HCT116 (cell line): Measurements from ENCODE around the gene OR1J1. TPM values are rescaled to one million over a fixed set of nuclear protein-coding genes. Genes with fewer than 3 reads are reported as not detected.

Experiments used
- ATAC-seq: fragments of 200-7000 bp; cut with Tn5 transposase; 2 replicates; pipeline ENCODE4 v1.9.1; 2020; ENCODE audit warnings: mild to moderate bottlenecking, moderate library complexity
- BruUV-seq: library from RNA; stranded (reverse); fragments of 400-500 nt; replicated peaks from 2 replicates; lab custom pipeline; 2021; lab: Mats Ljungman, UMichigan
- CTCF ChIA-PET: fragments of 300-600 bp; sonication (Branson Sonifier 250); formaldehyde crosslinking; loops from one replicate; lab custom pipeline; 2021; ENCODE audit warnings: antibody characterized with exemption; lab: Charles Lee
- POLR2A ChIA-PET: fragments of 300-600, 350-600 bp; sonication (Branson Sonifier 250); formaldehyde crosslinking; loops from one replicate; lab custom pipeline; 2021; ENCODE audit warnings: antibody characterized with exemption; lab: Charles Lee
- RAD21 ChIA-PET, 2 experiments: fragments of 300-600 bp; sonication (Branson Sonifier 250); formaldehyde crosslinking; loops; one replicate each; lab custom pipeline; 2023; ENCODE audit warnings: low total read pairs in 2 of 2; ENCODE audit not compliant: uncharacterized antibody in 2 of 2, unreplicated experiment in 2 of 2, low non-redundant PET in 1 of 2; lab: Charles Lee
- DNase-seq: peaks from one replicate; pipeline ENCODE4 v3.0.0-alpha.2; 2010; ENCODE audit warnings: low read depth, low spot score
- H2AFZ ChIP-seq: fragments of 200-600 bp; shearing (Covaris generic), sonication (generic); 2 replicates; pipeline ENCODE4 v1.6.1; 2017; ENCODE audit warnings: low read depth, mixed run types, mixed read lengths, antibody characterized with exemption, low read length; ENCODE audit not compliant: poor library complexity, severe bottlenecking
- H3K27ac ChIP-seq: 2 replicates; pipeline ENCODE4 v1.5.1; 2012; ENCODE audit warnings: low read depth, low read length
- H3K27me3 ChIP-seq: fragments of 200-600 bp; sonication (generic); 2 replicates; pipeline ENCODE4 v1.6.1; 2016; ENCODE audit warnings: mixed run types, low read length, mixed read lengths; ENCODE audit not compliant: insufficient read depth
- H3K36me3 ChIP-seq, 2 experiments: fragments of 200-500 bp in 1 of 2; fragments of 200-600 bp in 1 of 2; sonication (Bioruptor generic) in 1 of 2; sonication (generic) in 1 of 2; 2 replicates each; pipeline versions ENCODE4 v1.5.1 to v1.6.1; 2014 to 2016; ENCODE audit warnings: low read length in 2 of 2, inconsistent platforms in 1 of 2, mixed read lengths in 1 of 2, mixed run types in 1 of 2; ENCODE audit not compliant: insufficient read depth in 2 of 2, control insufficient read depth in 1 of 2
- H3K4me1 ChIP-seq, 2 experiments: fragments of 200-600 bp in 1 of 2; sonication (generic) in 1 of 2; 2 replicates each; pipeline versions ENCODE4 v1.5.1 to v1.6.1; 2012 to 2017; ENCODE audit warnings: low read length in 2 of 2, inconsistent platforms in 1 of 2, mild to moderate bottlenecking in 1 of 2, mixed read lengths in 1 of 2, mixed run types in 1 of 2, moderate library complexity in 1 of 2; ENCODE audit not compliant: insufficient read depth in 2 of 2, control insufficient read depth in 1 of 2
- H3K4me2 ChIP-seq: fragments of 200-600 bp; sonication (generic); 2 replicates; pipeline ENCODE4 v1.6.1; 2017; ENCODE audit warnings: mixed run types, low read length, mixed read lengths
- H3K4me3 ChIP-seq, 2 experiments: fragments of 200-600 bp in 1 of 2; sonication (generic) in 1 of 2; replicated peaks in 1 of 2; 2 replicates each; pipeline ENCODE4 v1.5.1; 2011 to 2016; ENCODE audit warnings: low read length in 2 of 2, control low read depth in 1 of 2, low read depth in 1 of 2, mild to moderate bottlenecking in 1 of 2, mixed read lengths in 1 of 2, mixed run types in 1 of 2
- H3K79me2 ChIP-seq: fragments of 200-600 bp; sonication (generic); 2 replicates; pipeline ENCODE4 v1.6.1; 2017; ENCODE audit warnings: mild to moderate bottlenecking, mixed run types, low read length, moderate library complexity, mixed read lengths; ENCODE audit not compliant: insufficient read depth
- H3K9ac ChIP-seq: fragments of 200-600 bp; sonication (generic); 2 replicates; pipeline ENCODE4 v1.6.1; 2016; ENCODE audit warnings: low read length, mixed read lengths
- H3K9me2 ChIP-seq: fragments of 200-600 bp; sonication (generic), shearing (Covaris generic); 2 replicates; pipeline ENCODE4 v1.6.1; 2017; ENCODE audit warnings: mixed run types, mild to moderate bottlenecking, moderate library complexity; ENCODE audit not compliant: insufficient read depth
- H3K9me3 ChIP-seq, 2 experiments: fragments of 200-500 bp in 1 of 2; fragments of 200-600 bp in 1 of 2; sonication (Bioruptor generic) in 1 of 2; sonication (generic) in 1 of 2; 2 replicates each; pipeline ENCODE4 v1.6.1; 2014 to 2017; ENCODE audit warnings: low read length in 2 of 2, mixed read lengths in 2 of 2, inconsistent platforms in 1 of 2, low read depth in 1 of 2, mild to moderate bottlenecking in 1 of 2, mixed run types in 1 of 2, moderate library complexity in 1 of 2; ENCODE audit not compliant: control insufficient read depth in 1 of 2, insufficient read depth in 1 of 2
- H4K20me1 ChIP-seq: fragments of 200-600 bp; sonication (generic), shearing (Covaris generic); 2 replicates; pipeline ENCODE4 v1.6.1; 2017; ENCODE audit warnings: mixed run types, mild to moderate bottlenecking, moderate library complexity; ENCODE audit not compliant: insufficient read depth
- CEBPB ChIP-seq: IDR thresholded peaks from 2 replicates; pipeline ENCODE4 v1.6.1; 2012; ENCODE audit warnings: low read depth
- EGR1 ChIP-seq: IDR thresholded peaks from 2 replicates; pipeline ENCODE4 v1.6.1; 2012; ENCODE audit warnings: low read depth
- ELF1 ChIP-seq: IDR thresholded peaks from 2 replicates; pipeline ENCODE4 v1.6.1; 2012; ENCODE audit warnings: low read depth, borderline replicate concordance
- EZH2 ChIP-seq: fragments of 200-600 bp; sonication (generic); IDR thresholded peaks from 2 replicates; pipeline ENCODE4 v1.6.1; 2017; ENCODE audit warnings: antibody characterized with exemption, mixed run types
- EZH2phosphoT487 ChIP-seq: fragments of 200-600 bp; IDR thresholded peaks from 2 replicates; pipeline ENCODE4 v1.6.1; 2018; ENCODE audit warnings: antibody characterized with exemption, borderline replicate concordance
- FOSL1 ChIP-seq: IDR thresholded peaks from 2 replicates; pipeline ENCODE4 v1.6.1; 2012; ENCODE audit warnings: low read depth
- JUND ChIP-seq: IDR thresholded peaks from 2 replicates; pipeline ENCODE4 v1.6.1; 2012
- POLR2A ChIP-seq: IDR thresholded peaks from 2 replicates; pipeline ENCODE4 v1.7.0; 2011; ENCODE audit warnings: borderline replicate concordance; ENCODE audit not compliant: insufficient read depth, insufficient read length; ENCODE audit errors: extremely low read depth
- POLR2AphosphoS5 ChIP-seq: IDR thresholded peaks from 2 replicates; pipeline ENCODE4 v1.6.1; 2011; ENCODE audit warnings: mild to moderate bottlenecking, low read depth, low read length, moderate library complexity
- RAD21 ChIP-seq: IDR thresholded peaks from 2 replicates; pipeline ENCODE4 v1.6.1; 2012; ENCODE audit warnings: low read depth, mild to moderate bottlenecking
- SIN3A ChIP-seq: IDR thresholded peaks from 2 replicates; pipeline ENCODE4 v1.6.1; 2012; ENCODE audit warnings: low read depth
- SP1 ChIP-seq: IDR thresholded peaks from 2 replicates; pipeline ENCODE4 v1.6.1; 2012; ENCODE audit warnings: low read depth
- SRF ChIP-seq: IDR thresholded peaks from 2 replicates; pipeline ENCODE4 v1.6.1; 2012; ENCODE audit warnings: low read depth
- ZFX ChIP-seq: fragments of 450-650 bp; IDR thresholded peaks from 2 replicates; pipeline ENCODE4 v1.6.1; 2017
- ZNF274 ChIP-seq: fragments of 200-500 bp; sonication (Bioruptor generic); IDR thresholded peaks from 2 replicates; pipeline ENCODE4 v1.6.1; 2014; ENCODE audit warnings: mild to moderate bottlenecking, low read depth, low read length, inconsistent platforms
- intact Hi-C: fragments of 100-400 bp; cut with micrococcal nuclease; formaldehyde crosslinking; loops from 2 replicates; pipeline ENCODE4 v1.10.0; 2022
- total RNA-seq: library from RNA; stranded (reverse); gene quantifications from one replicate; pipeline ENCODE4 v1.2.1, GENCODE V29; 2021; ENCODE audit not compliant: unreplicated experiment
- TF ChIP-seq, protein P1 (sequence below): IDR thresholded peaks from 2 replicates; pipeline ENCODE4 v1.6.1; 2012
- TF ChIP-seq, protein P2 (sequence below): IDR thresholded peaks from 2 replicates; pipeline ENCODE4 v1.6.1; 2011; ENCODE audit warnings: mild to moderate bottlenecking, low read length, moderate library complexity; ENCODE audit not compliant: insufficient replicate concordance; ENCODE audit errors: extremely low read depth
- TF ChIP-seq, protein P3 (sequence below): IDR thresholded peaks from 2 replicates; pipeline ENCODE4 v1.6.1; 2012

Gene OR1J1
- total RNA-seq, 1 experiment from 2014 or later: not detected

DNA sequence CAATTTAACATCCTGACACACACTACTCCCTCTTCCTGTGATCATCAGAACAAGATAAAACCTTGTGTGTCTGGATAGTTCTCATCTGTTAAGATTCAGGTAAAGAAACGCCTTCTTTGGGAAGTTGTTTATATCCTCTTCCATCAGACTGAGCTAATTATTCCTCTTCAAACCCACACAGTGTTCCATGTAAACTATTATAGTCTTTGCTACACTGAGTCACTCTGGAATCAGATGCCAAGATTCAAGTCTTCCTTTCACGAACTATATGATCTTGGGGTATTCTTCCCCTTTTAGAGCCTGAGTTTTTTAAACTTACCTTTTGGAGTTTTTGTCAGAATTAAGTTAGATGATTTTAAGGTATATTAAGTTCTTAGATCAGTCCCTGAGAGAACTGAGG, 2.0 kb downstream of the OR1J1 start:
- no peaks in the 10 kb centered on the region for H3K4me1 ChIP-seq
- CTCF ChIA-PET: interaction anchor here (2.2 kb wide), 1 partner anchor 23 kb away, joined by 7 read pairs; no protein-coding TSS in a partner anchor
- H3K27me3 ChIP-seq: 0 out of 2 replicates have a peak, but pooled peaks cover 27% of the 10 kb centered on the region
- DNase-seq (no peak), ATAC-seq (no peak)
- RAD21 ChIA-PET: no interaction called here
- H2AFZ ChIP-seq: no peak overlapping the region
- BruUV-seq: no TSS peak
- no peaks in the 10 kb centered on the region for H4K20me1 ChIP-seq
- H3K4me2 ChIP-seq: no peak overlapping the region
- H3K4me3 ChIP-seq: no peak overlapping the region
- POLR2A ChIA-PET: no interaction called here
- no peaks in the 10 kb centered on the region for H3K79me2 ChIP-seq
- TF ChIP-seq FOSL1 (no peak), SP1 (no peak), CEBPB (no peak), ZNF274 (no peak), EGR1 (no peak), JUND (no peak), SRF (no peak), EZH2phosphoT487 (no peak), POLR2AphosphoS5 (no peak), ELF1 (no peak), SIN3A (no peak), POLR2A (no peak), RAD21 (no peak), ZFX (no peak), EZH2 (no peak)
- TF ChIP-seq, protein P1, sequence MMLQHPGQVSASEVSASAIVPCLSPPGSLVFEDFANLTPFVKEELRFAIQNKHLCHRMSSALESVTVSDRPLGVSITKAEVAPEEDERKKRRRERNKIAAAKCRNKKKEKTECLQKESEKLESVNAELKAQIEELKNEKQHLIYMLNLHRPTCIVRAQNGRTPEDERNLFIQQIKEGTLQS: no peak
- TF ChIP-seq, protein P2, sequence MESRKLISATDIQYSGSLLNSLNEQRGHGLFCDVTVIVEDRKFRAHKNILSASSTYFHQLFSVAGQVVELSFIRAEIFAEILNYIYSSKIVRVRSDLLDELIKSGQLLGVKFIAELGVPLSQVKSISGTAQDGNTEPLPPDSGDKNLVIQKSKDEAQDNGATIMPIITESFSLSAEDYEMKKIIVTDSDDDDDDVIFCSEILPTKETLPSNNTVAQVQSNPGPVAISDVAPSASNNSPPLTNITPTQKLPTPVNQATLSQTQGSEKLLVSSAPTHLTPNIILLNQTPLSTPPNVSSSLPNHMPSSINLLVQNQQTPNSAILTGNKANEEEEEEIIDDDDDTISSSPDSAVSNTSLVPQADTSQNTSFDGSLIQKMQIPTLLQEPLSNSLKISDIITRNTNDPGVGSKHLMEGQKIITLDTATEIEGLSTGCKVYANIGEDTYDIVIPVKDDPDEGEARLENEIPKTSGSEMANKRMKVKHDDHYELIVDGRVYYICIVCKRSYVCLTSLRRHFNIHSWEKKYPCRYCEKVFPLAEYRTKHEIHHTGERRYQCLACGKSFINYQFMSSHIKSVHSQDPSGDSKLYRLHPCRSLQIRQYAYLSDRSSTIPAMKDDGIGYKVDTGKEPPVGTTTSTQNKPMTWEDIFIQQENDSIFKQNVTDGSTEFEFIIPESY: no peak
- TF ChIP-seq, protein P3, sequence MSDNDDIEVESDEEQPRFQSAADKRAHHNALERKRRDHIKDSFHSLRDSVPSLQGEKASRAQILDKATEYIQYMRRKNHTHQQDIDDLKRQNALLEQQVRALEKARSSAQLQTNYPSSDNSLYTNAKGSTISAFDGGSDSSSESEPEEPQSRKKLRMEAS: no peak
- intact Hi-C loops: no loop called here
- H3K9ac ChIP-seq: no peak overlapping the region
- H3K27ac ChIP-seq: no peak overlapping the region
- H3K9me2 ChIP-seq: no peaks in the 10 kb centered on the region
- H3K36me3 ChIP-seq: no peaks in the 10 kb centered on the region
- H3K9me3 ChIP-seq: no peaks in the 10 kb centered on the region
